Hepatocyte (in vitro differentiated cells): Measurements from ENCODE around the gene AFF2.

ENCODE experiments used
- CTCF ChIP-seq: fragments of 200-600 bp; sonication (generic); IDR thresholded peaks from 2 replicates; pipeline ENCODE4 v1.5.1; 2016; ENCODE audit warnings: antibody characterized with exemption, mild to moderate bottlenecking; ENCODE audit not compliant: poor library complexity
- EZH2 ChIP-seq: fragments of 200-600 bp; sonication (generic); IDR thresholded peaks from 2 replicates; pipeline ENCODE4 v1.6.1; 2016; ENCODE audit warnings: antibody characterized with exemption, mild to moderate bottlenecking, borderline replicate concordance
- EZH2phosphoT487 ChIP-seq: fragments of 200-600 bp; sonication (generic); IDR thresholded peaks from one replicate; pipeline ENCODE4 v1.6.1; 2018; ENCODE audit warnings: antibody characterized with exemption, mild to moderate bottlenecking, low read depth, moderate library complexity; ENCODE audit not compliant: unreplicated experiment, severe bottlenecking

DNA sequence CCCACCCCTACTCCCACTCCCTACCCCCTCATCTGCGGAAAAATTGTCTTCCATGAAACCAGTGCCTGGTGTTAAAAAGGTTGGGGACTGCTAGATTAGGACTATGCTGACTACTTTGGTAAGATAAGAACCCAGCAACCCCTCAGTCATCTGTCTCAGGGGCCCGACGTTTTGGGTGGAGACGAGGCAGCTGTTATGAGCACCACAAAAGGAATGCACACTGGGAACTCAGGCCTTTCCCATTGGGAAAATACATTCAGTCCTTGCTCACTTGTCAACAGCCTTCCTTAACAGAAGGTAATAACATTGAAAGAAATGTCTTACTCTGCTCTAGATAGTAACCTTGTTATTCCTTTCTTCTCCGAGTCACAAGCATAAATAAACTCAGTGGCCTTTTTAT is 310.8 kb downstream of the AFF2 start:
- TF ChIP-seq EZH2 (no peak), CTCF (no peak), EZH2phosphoT487 (no peak)
